Measurements from ENCODE around the gene USP34.

GRCh38 chr2:61416871-61417645 lies 53.8 kb downstream of the USP34 start:
- TF ChIP-seq POLR2AphosphoS5 (IDR thresholded peaks at IDR 0.05; ENCODE audit: low read depth), result no peak
- TF ChIP-seq EZH2 (IDR thresholded peaks at IDR 0.05; ENCODE audit: low read depth, unreplicated experiment), result no peak
- no peak for TF ChIP-seq CREB1 (CRISPR knock-in tag; IDR thresholded peaks at IDR 0.05; ENCODE audit: low read depth)
- TF ChIP-seq JUNB (IDR thresholded peaks at IDR 0.05; ENCODE audit: unreplicated experiment), result no peak
- TF ChIP-seq CTCF (conservative IDR thresholded peaks at IDR 0.05; ENCODE audit: low read depth in 2 of 2), result no peak
- no peak for TF ChIP-seq EZH2phosphoT487 (IDR thresholded peaks at IDR 0.05; ENCODE audit: unreplicated experiment)
- TF ChIP-seq REST (IDR thresholded peaks at IDR 0.05; ENCODE audit: unreplicated experiment), result no peak
- TF ChIP-seq ZNF114 (CRISPR knock-in tag; IDR thresholded peaks at IDR 0.05), result no peak
- no peak for TF ChIP-seq ZNF331 (CRISPR knock-in tag; IDR thresholded peaks at IDR 0.05; ENCODE audit: low read depth)
- no peak for TF ChIP-seq ZNF462 (CRISPR knock-in tag; IDR thresholded peaks at IDR 0.05)
- TF ChIP-seq ETS1 (IDR thresholded peaks at IDR 0.05), result no peak
- no peak for TF ChIP-seq STAT1 (IDR thresholded peaks at IDR 0.05; ENCODE audit: unreplicated experiment)
